T-helper 1 cell treated with Interleukin-12 subunit alpha and Interleukin-12 subunit beta and Interleukin-4 antibody, amounts not matched to agents 30 μg/mL and 1 μg/mL, for 36 hours (primary cell): ENCODE data around the gene NEK7.
"Not testable (repeated sequence)": the region's sequence is repeated elsewhere in the genome, so short reads cannot be mapped to it uniquely, and the experiment has no call there.

Experiments used
- H3K27ac Mint-ChIP-seq: one replicate; pipeline ENCODE4 v1.8.0; 2021; ENCODE audit warnings: mild to moderate bottlenecking, mixed read lengths
- H3K27me3 Mint-ChIP-seq: one replicate; pipeline ENCODE4 v1.8.0; 2021; ENCODE audit warnings: low read depth, mixed read lengths
- H3K36me3 Mint-ChIP-seq: one replicate; pipeline ENCODE4 v1.8.0; 2021; ENCODE audit warnings: low read depth, mixed read lengths
- H3K4me1 Mint-ChIP-seq: one replicate; pipeline ENCODE4 v1.8.0; 2021; ENCODE audit warnings: low read depth, mixed read lengths
- H3K4me3 Mint-ChIP-seq: one replicate; pipeline ENCODE4 v1.8.0; 2021; ENCODE audit warnings: mild to moderate bottlenecking, moderate library complexity, mixed read lengths
- H3K9me3 Mint-ChIP-seq: one replicate; pipeline ENCODE4 v1.8.0; 2021; ENCODE audit warnings: mixed read lengths

Gene NEK7

GRCh38 chr1:198125995-198126735, 30.6 kb upstream of the NEK7 start:
- H3K27ac Mint-ChIP-seq = no peak overlapping the region

GRCh38 chr1:198128533-198128932, 28.3 kb upstream of the NEK7 start:
- Mint-ChIP-seq H3K4me3 (no peak overlapping the region), H3K27me3 (no peaks in the 10 kb centered on the region), H3K27ac (no peak overlapping the region), H3K36me3 (no peaks in the 10 kb centered on the region), H3K9me3 (no peaks in the 10 kb centered on the region), H3K4me1 (no peaks in the 10 kb centered on the region)

More at GRCh38 chr1:198125995-198126735, 30.6 kb upstream of the NEK7 start:
- no peaks in the 10 kb centered on the region for H3K9me3 Mint-ChIP-seq
- no peaks in the 10 kb centered on the region for H3K4me1 Mint-ChIP-seq
- H3K4me3 Mint-ChIP-seq = no peak overlapping the region
- no peaks in the 10 kb centered on the region for H3K36me3 Mint-ChIP-seq
- no peaks in the 10 kb centered on the region for H3K27me3 Mint-ChIP-seq

- not testable (repeated sequence) for H3K27ac Mint-ChIP-seq, H3K36me3 Mint-ChIP-seq, H3K4me3 Mint-ChIP-seq, H3K4me1 Mint-ChIP-seq, H3K9me3 Mint-ChIP-seq, H3K27me3 Mint-ChIP-seq
Observed at GRCh38 chr1:198130053-198130452, 26.7 kb upstream of the NEK7 start.

- Mint-ChIP-seq H3K27ac (no peak overlapping the region), H3K9me3 (peaks cover 5% of the 10 kb centered on the region)
Observed at GRCh38 chr1:198132060-198132781, 24.6 kb upstream of the NEK7 start.

GRCh38 chr1:198134252-198134651, 22.5 kb upstream of the NEK7 start:
- Mint-ChIP-seq H3K9me3 (peaks cover 14% of the 10 kb centered on the region), H3K36me3 (peaks cover 1% of the 10 kb centered on the region), H3K4me1 (peaks cover under 1% of the 10 kb centered on the region), H3K4me3 (no peak overlapping the region), H3K27ac (no peak overlapping the region), H3K27me3 (no peaks in the 10 kb centered on the region)

More at GRCh38 chr1:198132060-198132781, 24.6 kb upstream of the NEK7 start:
- H3K4me1 Mint-ChIP-seq = no peaks in the 10 kb centered on the region
- H3K36me3 Mint-ChIP-seq = no peaks in the 10 kb centered on the region
- no peak overlapping the region for H3K4me3 Mint-ChIP-seq
- no peaks in the 10 kb centered on the region for H3K27me3 Mint-ChIP-seq

GRCh38 chr1:198135366-198135765, 21.4 kb upstream of the NEK7 start:
- Mint-ChIP-seq H3K36me3 (peaks cover 4% of the 10 kb centered on the region), H3K27me3 (no peaks in the 10 kb centered on the region), H3K4me3 (no peak overlapping the region), H3K4me1 (peaks cover 5% of the 10 kb centered on the region), H3K27ac (no peak overlapping the region), H3K9me3 (peaks cover 14% of the 10 kb centered on the region)

GRCh38 chr1:198141668-198142351, 15.0 kb upstream of the NEK7 start:
- H3K4me1 Mint-ChIP-seq = peaks cover 8% of the 10 kb centered on the region
- H3K4me3 Mint-ChIP-seq = no peak overlapping the region
- no peak overlapping the region for H3K27ac Mint-ChIP-seq
- peaks cover 8% of the 10 kb centered on the region for H3K9me3 Mint-ChIP-seq
- H3K36me3 Mint-ChIP-seq = peaks cover 4% of the 10 kb centered on the region
- no peaks in the 10 kb centered on the region for H3K27me3 Mint-ChIP-seq

GRCh38 chr1:198143797-198144196, 13.0 kb upstream of the NEK7 start:
- Mint-ChIP-seq H3K27me3 (no peaks in the 10 kb centered on the region), H3K27ac (no peak overlapping the region), H3K9me3 (no peaks in the 10 kb centered on the region), H3K4me1 (peaks cover 8% of the 10 kb centered on the region), H3K4me3 (no peak overlapping the region), H3K36me3 (peaks cover 3% of the 10 kb centered on the region)

GRCh38 chr1:198147216-198147615, 9.6 kb upstream of the NEK7 start:
- no peaks in the 10 kb centered on the region for H3K36me3 Mint-ChIP-seq
- no peak overlapping the region for H3K4me3 Mint-ChIP-seq
- H3K27ac Mint-ChIP-seq = no peak overlapping the region
- H3K9me3 Mint-ChIP-seq = no peaks in the 10 kb centered on the region
- H3K27me3 Mint-ChIP-seq = no peaks in the 10 kb centered on the region
- H3K4me1 Mint-ChIP-seq = peaks cover 3% of the 10 kb centered on the region

- Mint-ChIP-seq H3K36me3 (no peaks in the 10 kb centered on the region), H3K4me3 (no peak overlapping the region)
Observed at GRCh38 chr1:198150369-198150768, 6.4 kb upstream of the NEK7 start.

GRCh38 chr1:198151688-198152087, 5.1 kb upstream of the NEK7 start:
- no peaks in the 10 kb centered on the region for H3K9me3 Mint-ChIP-seq
- H3K36me3 Mint-ChIP-seq = no peaks in the 10 kb centered on the region
- H3K27me3 Mint-ChIP-seq = no peaks in the 10 kb centered on the region
- no peak overlapping the region for H3K4me3 Mint-ChIP-seq
- no peak overlapping the region for H3K27ac Mint-ChIP-seq
- H3K4me1 Mint-ChIP-seq = peaks cover 6% of the 10 kb centered on the region

More at GRCh38 chr1:198150369-198150768, 6.4 kb upstream of the NEK7 start:
- Mint-ChIP-seq H3K9me3 (no peaks in the 10 kb centered on the region), H3K27ac (no peak overlapping the region), H3K4me1 (no peaks in the 10 kb centered on the region), H3K27me3 (no peaks in the 10 kb centered on the region)

GRCh38 chr1:198153103-198153502, 3.7 kb upstream of the NEK7 start:
- Mint-ChIP-seq H3K36me3 (peaks cover 3% of the 10 kb centered on the region), H3K4me3 (no peak overlapping the region), H3K27ac (no peak overlapping the region), H3K4me1 (peaks cover 6% of the 10 kb centered on the region), H3K9me3 (no peaks in the 10 kb centered on the region), H3K27me3 (no peaks in the 10 kb centered on the region)

- Mint-ChIP-seq H3K27ac (no peak overlapping the region), H3K27me3 (no peaks in the 10 kb centered on the region), H3K4me3 (no peak overlapping the region), H3K9me3 (no peaks in the 10 kb centered on the region), H3K4me1 (peaks cover 6% of the 10 kb centered on the region), H3K36me3 (peaks cover 3% of the 10 kb centered on the region)
Observed at GRCh38 chr1:198153804-198154203, 3.0 kb upstream of the NEK7 start.

GRCh38 chr1:198155253-198155652, 1.5 kb upstream of the NEK7 start:
- Mint-ChIP-seq H3K4me3 (no peak overlapping the region), H3K9me3 (no peaks in the 10 kb centered on the region), H3K27ac (no peak overlapping the region), H3K4me1 (peaks cover 12% of the 10 kb centered on the region), H3K27me3 (no peaks in the 10 kb centered on the region), H3K36me3 (peaks cover 3% of the 10 kb centered on the region)
